NCI-H2227 (cell line): ENCODE measurements around the gene ESYT2.

Experiments used
- DNase-seq: peaks from one replicate; lab custom pipeline; 2025; ENCODE audit not compliant: unreplicated experiment; lab: John Stamatoyannopoulos, UW

The ESYT2 gene

GRCh38 chr7:158745057-158745715, 84.1 kb downstream of the ESYT2 start:
- no peak for DNase-seq

- DNase-seq = no peak
Measured at GRCh38 chr7:158744070-158744469, 85.2 kb downstream of the ESYT2 start.

GRCh38 chr7:158743219-158743618, 86.1 kb downstream of the ESYT2 start:
- no peak for DNase-seq

GRCh38 chr7:158742065-158742821, 87.1 kb downstream of the ESYT2 start:
- no peak for DNase-seq

GRCh38 chr7:158741294-158741666, 88.0 kb downstream of the ESYT2 start:
- DNase-seq = no peak

GRCh38 chr7:158740657-158741293, 88.5 kb downstream of the ESYT2 start:
- no peak for DNase-seq

- DNase-seq = no peak
Measured at GRCh38 chr7:158740013-158740656, 89.2 kb downstream of the ESYT2 start.

- DNase-seq = no peak
Measured at GRCh38 chr7:158738841-158739240, 90.5 kb downstream of the ESYT2 start.

- DNase-seq = no peak
Measured at GRCh38 chr7:158737064-158737695, 92.1 kb downstream of the ESYT2 start.

- DNase-seq = no peak
Measured at GRCh38 chr7:158735935-158736334, 93.4 kb downstream of the ESYT2 start.

- no peak for DNase-seq
Measured at GRCh38 chr7:158734861-158735260, 94.4 kb downstream of the ESYT2 start.

GRCh38 chr7:158733775-158734494, 95.4 kb downstream of the ESYT2 start:
- no peak for DNase-seq

- no peak for DNase-seq
Measured at GRCh38 chr7:158733220-158733519, 96.1 kb downstream of the ESYT2 start.

- DNase-seq = no peak
Measured at GRCh38 chr7:158732494-158733219, 96.7 kb downstream of the ESYT2 start.

- no peak for DNase-seq
Measured at GRCh38 chr7:158731761-158732160, 97.5 kb downstream of the ESYT2 start.

- no peak for DNase-seq
Measured at GRCh38 chr7:158730383-158731346, 98.6 kb downstream of the ESYT2 start.

GRCh38 chr7:158729646-158730382, 99.5 kb downstream of the ESYT2 start:
- no peak for DNase-seq

- no peak for DNase-seq
Measured at GRCh38 chr7:158728911-158729645, 100.2 kb downstream of the ESYT2 start.
